Germinal center (tissue), 1 donor: ENCODE data around the gene CMIP.
A peak's percentile ranks its signal among the peaks of the same experiment; 100 is the strongest.
"Not testable (repeated sequence)": the region's sequence is repeated elsewhere in the genome, so short reads cannot be mapped to it uniquely, and the experiment has no call there.

ENCODE experiments used
- DNase-seq: peaks from one replicate; pipeline ENCODE4 v3.0.0; 2012; ENCODE audit warnings: mixed read lengths, low spot score

The CMIP gene

DNA sequence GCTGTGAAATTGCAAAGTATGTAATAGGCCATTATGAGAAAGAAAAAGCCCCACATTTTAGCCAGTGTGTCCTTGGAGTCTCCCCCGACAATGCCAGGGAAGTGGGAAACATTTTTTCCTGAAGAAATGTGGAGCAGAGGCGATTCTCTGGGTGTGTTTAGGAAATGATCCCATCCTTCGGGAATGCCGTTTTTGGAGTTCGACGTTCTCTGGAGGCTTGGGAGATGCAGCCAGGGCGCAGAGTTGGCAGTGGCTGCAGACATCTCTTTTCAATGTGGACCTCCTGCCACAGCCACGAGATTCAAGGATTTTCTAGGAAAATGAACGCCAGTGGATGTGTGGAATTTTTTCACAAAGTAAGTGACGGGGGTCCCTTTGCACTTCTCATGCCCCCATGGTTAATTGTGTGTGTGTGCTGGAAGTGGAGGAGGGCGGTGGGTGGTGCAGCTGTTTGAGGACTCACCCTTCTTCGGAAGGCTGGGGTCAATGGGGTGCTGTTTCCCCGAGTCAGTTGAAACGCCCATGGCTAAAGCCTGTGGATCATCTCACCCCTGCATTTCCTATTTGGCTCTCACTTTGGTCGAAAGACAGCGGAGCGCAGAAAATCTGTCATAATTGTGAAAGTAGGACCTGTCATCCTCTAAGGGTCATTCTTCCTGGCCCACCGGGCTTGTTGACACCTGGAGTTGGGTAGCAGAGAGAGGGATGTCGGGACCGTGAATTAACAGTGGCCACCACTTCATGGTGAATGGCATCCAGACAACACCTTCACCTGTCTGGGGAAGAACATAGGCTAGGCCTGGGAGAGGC lies 73.2 kb downstream of the CMIP start:
- no peak for DNase-seq

DNA sequence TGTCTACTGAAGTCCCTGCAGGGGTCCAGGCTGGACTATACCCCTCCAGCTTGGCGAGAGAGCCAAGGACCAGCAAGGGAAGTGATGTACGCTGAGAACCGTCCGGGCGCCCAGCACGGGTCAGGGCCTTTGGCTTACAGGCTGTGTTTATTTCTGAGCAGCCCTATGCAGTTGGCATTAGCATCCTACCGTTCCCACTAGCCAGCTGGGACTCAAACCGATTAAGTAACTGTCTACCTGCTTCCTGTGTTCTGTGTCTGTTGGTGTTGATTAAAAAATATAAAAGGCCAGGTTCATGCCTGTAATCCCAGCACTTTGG lies 73.8 kb downstream of the CMIP start:
- no peak for DNase-seq

DNA sequence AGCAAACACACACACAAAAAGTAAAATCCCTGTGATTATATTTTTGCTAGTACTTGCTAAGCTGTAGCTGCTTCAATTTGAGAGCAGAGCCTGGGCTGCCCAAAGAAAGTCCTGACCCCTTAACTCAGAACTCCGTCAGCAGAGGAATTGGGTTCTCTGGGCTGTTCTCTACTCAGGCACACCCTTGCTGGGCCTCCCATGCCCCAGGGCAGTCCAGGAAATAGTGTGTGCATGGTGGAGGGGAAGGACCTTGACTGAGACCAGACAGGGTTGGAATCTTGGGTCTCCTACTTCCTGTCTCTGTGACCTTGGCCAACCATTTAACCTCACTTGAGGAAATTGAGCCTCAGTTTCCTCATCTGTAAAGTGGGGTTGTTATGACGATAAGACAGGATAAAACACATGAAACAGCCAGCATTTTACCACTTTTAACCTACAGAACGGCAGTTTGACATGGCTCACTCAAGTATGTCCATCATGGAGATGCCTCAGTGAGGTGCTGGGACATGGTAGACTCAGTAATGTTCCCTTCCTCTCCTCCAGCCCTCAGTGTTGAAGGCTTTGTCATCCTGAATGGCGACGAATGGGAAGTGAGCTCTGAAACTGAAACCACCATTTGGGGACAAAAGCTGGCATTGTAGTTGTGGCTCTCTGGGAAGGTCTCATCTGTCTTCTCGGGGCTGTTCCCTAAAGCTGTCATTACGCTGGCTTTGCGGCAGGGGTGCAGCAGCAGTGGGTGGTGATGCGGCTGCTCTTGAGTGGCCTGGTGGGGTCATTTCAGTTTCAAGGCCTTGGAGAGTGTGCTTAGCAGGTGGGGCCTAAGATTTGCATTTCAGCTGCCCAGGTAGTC lies 74.9 kb downstream of the CMIP start:
- DNase-seq = no peak

DNA sequence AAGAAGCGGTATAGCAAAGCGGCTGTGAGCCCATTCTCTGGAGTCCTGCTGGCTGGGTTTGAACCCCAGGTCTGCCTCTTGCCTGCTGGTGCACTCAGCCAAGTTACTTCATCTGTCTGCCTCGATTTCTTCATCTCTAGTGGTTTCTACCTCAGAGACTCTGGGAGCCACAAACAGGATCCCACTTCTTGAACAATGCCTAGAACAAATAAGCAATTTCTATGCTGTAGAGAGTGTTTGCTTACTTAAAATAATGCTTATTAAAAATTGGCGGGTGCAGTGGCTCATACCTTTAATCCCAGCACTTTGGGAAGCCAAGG lies 75.5 kb downstream of the CMIP start:
- DNase-seq = no peak

DNA sequence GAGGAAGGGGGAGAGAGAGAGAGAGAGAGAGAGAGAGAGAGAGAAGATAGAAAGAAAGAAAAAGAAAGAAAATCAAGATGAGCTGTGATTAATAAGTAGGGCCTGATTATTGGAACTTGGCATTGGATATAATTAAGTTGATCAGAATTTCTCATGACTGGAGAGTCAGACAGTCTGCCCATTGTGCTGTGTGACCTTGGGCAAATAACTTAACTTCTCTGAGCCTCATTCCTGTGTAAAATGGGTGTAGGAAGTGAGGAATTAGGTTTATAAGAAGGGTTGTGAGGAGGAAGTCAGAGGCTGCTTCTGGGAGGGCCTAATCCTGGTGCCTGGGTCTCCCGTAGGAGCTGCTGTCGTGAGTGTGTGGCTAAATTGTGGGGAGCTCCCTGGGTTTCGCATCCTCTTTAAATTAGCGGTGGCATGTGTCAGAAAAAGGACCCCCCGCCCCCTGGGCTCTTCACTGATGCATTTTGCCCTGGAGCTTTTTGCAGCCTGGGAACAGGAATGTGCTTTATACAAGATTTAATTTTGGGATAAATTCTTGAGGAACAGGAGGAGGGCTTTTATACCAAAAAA lies 76.0 kb downstream of the CMIP start:
- DNase-seq = no peak

DNA sequence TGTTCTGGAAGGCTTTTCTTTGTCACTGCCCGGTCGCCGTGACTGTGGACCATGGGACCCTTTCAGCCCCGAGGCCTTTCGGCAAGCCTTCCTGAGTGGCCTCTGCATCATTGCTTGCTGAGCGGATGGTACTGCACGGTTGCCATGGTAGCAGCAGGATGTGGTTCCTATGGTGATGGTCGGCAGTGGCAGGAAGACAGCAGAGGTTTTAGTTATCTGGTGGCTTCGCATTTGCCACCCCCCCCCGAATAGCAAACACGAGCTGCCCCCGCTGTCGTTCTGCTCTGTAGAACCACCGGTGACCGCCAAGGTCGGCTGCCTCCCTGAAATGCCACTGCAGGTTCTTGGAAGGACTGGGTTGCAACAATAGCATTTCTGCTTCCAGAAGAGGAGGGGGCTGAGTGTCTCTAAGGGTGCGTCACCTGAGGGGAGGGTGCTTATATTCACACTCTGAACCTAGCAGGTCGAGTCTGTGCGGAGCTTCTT lies 76.6 kb downstream of the CMIP start:
- DNase-seq = peak; percentile 74

DNA sequence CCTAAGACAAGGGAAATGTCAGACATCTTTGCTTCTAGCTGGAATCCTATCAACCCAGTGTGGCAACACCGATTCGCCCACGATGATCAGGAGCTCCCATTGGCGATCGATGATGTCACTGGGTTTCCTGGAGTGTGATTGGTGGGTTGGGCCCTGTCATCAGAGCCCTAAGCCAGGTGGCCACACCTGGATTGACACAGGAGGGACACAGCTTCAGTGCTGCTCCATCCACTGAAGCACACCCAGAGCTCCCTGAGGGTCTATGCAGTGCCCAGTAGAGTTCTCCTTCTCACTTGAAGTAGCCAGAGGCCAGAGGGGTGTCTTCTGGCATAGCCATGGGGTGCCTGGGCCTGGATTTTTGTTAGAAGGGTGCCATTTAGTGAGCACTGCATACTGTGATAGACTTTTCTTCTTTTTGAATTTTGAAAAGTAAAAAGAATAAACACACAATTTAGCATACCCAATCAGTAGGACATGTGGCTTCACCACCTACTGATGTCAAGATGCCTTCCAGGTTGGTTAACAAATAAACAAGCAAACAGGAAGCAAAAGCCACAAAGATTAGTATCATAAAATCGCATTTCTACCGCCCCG lies 77.6 kb downstream of the CMIP start:
- DNase-seq = no peak

DNA sequence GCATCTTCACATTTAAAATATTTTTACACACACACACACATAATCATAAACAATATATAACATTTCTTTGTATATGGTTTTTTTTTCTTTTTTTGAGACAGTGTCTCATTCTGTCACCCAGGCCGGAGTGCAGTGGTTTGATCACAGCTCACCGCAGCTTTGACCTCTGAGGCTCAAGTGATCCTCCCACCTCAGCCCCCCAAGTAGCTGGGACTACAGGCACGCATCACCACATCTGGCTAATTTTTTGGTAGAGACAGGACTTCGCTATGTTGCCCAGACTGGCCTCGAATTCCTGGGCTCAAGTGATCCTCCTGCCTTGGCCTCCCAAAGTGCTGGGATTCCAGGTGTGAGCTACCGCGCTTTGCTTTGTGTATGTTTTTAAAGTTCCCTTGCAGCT lies 78.2 kb downstream of the CMIP start:
- not testable (repeated sequence) for DNase-seq

DNA sequence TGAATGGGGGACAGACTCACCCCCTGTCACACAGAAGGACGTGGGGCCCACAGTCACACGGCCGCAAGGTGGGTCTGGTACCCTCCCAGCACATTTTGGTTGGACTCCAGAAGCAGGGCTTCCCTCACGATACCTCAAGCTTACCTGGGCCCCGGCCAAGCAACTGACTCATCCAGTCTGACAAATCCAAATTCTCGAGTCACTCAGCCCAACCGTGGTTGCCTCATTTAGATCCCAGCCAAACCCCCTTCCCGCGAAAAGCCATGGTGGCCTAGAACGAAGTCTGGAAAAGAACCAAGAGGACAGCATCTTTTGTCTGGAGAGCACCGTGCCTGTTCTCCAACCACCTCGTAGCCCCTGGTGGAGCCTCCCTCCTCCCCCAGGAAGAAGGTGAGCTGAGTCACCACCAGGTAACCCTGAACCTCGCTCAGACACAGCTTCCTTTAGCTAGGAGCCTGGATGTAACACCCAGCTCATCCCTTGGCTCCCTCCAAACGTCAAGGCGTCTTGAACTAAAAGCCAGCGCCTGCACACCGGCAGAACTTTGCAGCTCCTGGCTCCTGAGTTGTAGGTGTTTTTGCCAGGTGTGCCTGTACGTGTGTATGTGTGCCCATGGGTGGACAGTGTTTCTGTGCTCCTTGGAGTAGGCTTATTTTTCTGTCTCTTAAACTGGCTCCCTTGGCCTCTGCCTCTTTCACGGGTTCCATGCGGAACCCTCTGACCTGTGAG lies 78.9 kb downstream of the CMIP start:
- no peak for DNase-seq

DNA sequence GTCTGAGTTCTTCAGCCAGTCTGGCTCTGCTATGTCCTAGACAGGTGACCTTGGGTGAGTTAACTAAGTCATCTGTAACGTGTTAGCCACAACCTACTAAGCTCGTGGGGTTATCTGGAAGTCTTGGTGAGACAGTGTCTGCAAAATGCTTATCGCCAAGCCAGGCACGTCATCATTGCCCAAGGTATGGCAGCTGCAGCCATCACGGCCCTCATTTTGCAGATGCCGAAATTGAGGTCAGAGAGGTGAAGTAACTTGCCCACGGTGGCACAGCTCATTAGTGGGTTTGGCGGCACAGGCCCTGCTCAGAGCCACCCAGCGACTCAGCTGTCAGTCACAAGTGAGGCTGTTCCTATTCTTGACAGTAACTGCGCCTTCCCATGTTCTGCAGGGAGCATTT lies 79.8 kb downstream of the CMIP start:
- no peak for DNase-seq

DNA sequence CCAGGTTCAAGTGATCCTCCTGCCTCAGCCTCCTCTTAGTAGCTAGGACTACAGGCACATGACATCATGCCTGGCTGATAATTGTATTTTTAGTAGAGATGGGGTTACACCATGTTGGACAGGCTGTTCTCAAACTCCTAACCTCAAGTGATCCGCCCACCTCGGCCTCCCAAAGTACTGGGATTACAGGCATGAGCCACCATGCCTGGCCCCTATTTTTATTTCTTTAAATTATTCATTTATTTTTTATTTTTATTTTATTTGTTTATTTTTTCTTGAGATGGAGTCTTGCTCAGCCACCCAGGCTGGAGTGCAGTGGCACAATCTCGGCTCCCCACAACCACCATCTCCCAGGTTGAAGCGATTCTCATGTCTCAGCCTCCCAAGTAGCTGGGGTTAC lies 80.3 kb downstream of the CMIP start:
- not testable (repeated sequence) for DNase-seq

DNA sequence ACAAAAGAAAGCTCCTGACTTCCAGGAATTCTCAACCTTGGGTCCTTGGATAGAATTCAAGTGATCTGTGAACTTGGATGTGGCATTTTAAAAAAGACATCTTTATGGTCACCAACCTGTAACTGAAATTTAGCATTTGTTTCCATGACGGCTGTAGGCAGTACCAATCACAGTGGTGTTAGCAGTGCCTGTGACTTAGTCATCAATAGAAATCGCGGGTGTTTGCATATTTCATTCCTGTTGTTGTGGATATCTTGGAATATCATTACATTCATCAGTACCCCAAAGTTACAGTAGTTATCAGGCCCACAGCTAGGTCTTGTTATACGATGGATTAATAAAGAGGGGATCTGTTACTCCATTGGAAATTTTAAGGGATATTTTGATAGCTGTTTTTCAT lies 81.6 kb downstream of the CMIP start:
- DNase-seq = no peak

DNA sequence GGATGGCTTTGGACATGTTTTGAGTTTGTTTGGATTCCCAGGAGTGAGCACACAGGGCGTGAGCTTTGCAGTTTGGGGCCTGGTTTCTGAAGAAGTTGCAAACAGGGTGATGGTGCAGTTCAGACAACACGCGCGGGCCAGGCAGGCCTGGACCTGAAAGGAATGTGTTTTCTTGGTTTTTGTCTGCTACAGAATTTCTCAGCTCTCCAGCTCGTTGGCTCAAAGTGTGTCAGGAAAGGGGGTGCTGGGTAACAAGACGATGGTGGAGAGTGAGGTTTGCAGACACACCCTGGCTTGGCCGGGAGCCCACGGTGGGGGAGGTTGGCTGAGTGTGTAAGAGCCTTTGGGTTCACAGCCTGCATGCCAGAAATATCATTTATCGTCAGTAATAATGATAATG lies 82.3 kb downstream of the CMIP start:
- DNase-seq = no peak

DNA sequence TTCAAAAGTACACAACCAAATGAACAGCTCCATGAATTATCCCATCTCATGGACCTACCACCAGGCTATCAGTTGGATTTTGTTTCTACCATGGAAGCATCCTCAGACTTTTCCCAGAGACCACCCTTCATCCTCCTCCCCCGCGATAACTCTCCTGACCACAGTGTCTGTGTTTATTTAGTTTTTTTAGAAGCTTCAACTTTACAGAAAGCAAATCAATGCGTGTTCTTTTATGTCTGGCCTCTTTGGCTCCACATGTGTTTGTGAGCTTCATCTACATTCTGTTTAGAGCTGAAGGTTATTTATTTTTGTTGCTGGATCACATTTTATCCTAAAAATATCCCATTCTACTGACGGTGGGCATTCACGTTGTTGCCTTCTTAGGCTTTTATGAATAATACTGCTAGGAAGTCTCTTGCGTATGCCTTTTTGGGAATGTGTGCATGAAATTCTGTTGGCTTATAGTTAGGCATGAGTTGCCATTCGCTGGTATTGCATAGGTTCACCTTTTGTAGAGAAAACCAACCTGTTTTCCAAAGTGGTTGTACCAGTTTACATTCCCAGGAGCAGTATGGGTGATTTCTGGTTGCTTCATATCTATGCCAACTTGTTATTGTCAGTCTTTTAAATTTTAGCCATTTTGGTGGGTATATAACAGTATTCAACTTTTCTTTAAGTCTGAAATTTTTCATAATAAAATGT lies 83.0 kb downstream of the CMIP start:
- DNase-seq = no peak

DNA sequence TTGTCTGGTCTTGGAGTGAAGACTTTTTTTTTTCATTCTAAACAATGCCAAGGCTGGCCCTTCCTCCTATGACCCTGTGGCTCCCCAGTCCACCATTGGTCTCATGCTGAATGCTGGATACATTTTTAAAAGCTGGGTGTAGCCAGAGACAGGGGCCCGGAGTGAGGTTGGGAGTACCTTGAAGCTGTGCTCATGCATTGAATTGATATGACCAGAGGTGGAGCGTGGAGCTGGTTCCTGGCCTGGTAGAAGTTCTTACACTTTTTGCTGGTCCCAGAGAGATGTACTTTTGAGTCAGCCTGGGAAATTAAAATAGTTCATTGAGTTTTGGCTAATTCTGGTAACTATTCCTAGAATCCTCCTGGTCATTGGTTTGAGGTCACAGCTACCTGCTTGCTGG lies 83.6 kb downstream of the CMIP start:
- no peak for DNase-seq

DNA sequence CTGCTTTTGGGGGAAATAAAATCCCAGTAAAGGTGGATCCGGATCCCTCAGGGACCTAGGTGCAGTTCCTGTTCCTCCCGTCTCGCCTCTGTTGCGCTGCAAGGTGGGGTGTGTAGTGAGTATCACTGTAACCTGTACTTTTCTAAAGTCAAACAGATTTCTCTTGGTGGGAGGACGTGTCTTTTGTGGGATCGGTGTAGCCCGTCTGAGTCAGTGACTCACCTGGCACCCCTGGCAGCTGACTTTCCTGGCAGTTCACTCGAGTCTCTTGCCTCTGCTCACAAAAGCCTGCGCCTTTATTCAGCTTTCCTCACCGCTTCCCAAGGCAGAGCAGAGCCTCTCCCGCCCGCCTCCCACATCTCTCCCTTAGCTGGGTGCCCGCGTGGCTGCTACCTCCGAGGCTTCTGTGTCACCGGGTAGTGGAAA lies 85.7 kb downstream of the CMIP start:
- DNase-seq = no peak

DNA sequence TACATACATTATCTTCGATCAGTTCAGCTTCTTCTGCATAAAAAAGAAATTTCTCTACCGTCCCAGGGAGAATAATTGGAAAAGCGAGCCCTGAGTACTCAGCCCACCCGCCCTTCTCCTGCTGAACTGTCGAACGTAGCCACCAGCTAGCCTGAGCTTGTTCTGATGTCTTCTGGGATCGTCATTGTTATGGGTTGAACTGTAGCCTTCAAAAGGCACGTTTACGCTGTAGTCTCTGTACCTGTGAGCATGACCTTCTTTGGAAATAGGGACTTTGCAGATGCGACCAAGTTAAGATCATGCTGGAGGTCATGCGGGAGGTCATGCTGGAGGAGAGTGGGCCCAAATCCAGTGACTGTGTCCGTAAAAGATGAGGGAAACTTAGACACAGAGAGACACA lies 86.2 kb downstream of the CMIP start:
- no peak for DNase-seq

DNA sequence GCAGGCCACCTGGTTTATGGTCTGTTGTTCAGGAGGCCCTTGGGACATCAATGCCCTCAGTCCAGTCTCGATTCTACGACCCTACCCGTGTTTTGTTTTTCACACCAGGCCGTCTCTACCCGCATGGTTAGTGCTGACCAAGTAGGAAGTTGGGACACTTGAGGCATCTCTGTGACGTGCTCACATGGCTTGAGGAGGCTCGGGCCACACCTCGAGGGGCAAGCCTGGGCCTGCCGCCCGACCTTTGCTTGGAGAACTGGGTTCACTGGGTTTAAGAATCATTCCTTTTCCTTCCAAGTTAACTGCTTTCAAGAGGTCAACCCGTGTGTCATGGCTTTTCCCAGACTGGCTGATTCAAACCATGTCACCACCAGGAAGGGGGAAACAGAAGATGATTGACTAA lies 86.8 kb downstream of the CMIP start:
- DNase-seq = no peak

DNA sequence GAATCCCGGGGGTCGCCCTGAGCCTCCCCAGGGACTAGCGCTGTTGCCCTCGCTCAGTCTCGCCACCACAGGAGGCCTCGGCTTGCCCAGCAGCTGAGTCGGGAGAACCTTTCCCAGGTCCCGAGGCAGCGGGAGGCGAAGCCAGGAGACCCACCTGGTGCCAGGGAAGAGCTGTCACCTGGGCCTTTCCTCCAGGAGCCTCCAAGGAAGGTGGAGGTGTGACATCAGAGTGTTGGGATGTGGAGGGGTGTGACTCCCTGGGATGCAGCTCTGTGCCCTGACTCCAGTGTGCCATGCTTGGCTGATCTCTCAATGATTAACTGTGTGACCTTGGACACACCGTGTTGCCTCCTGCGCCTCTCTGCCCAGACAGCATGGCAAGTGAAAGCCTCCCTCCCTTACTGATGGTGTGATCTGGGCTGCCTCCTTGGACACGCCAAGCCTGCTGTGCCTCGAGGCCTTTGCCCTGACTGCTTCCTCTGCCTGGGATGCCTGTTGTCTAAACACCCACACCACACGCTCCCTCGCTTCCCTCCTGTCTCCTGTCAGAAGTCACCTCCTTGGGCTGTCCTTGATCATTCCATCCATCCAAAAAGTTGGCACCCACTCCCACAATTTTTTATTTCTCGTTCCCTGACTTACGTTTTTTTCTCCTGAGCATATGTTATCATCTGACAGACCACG lies 88.0 kb downstream of the CMIP start:
- no peak for DNase-seq

DNA sequence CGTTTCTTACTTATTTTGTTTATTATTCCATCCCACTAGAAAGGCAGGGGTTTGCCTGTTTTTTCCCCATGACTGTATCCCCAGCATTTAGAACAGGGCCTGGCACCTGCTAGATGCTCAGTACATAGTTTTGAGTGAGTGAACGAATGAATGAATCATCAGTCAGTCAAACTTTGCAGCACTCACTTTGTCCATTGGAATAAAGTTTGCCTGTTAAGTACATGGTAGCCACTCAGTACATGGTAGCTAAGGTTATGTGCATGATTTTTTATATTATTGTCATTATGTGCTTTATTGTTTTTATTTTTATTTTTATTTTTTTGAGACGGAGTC lies 88.5 kb downstream of the CMIP start:
- no peak for DNase-seq
